NCI-H187 (cell line): ENCODE data around the gene KCTD15.

Experiments
- DNase-seq, 2 experiments: peaks; one replicate each; lab custom pipeline; 2025; lab: John Stamatoyannopoulos, UW

The KCTD15 gene

GRCh38 chr19:33797802-33798671 lies 1.4 kb downstream of the KCTD15 start:
- DNase-seq, result no peak

GRCh38 chr19:33798681-33799111 lies 2.0 kb downstream of the KCTD15 start:
- DNase-seq, result no peak

- DNase-seq, result no peak
Measured at GRCh38 chr19:33799476-33799875, 2.8 kb downstream of the KCTD15 start.

- no peak for DNase-seq
Measured at GRCh38 chr19:33800012-33800680, 3.5 kb downstream of the KCTD15 start.

- DNase-seq, result no peak
Measured at GRCh38 chr19:33801411-33801810, 4.7 kb downstream of the KCTD15 start.

GRCh38 chr19:33802001-33802400 lies 5.3 kb downstream of the KCTD15 start:
- DNase-seq, result no peak

- no peak for DNase-seq
Measured at GRCh38 chr19:33802801-33803200, 6.1 kb downstream of the KCTD15 start.

- DNase-seq, result no peak
Measured at GRCh38 chr19:33803383-33803782, 6.7 kb downstream of the KCTD15 start.

- DNase-seq, result no peak
Measured at GRCh38 chr19:33804021-33804799, 7.5 kb downstream of the KCTD15 start.

GRCh38 chr19:33805313-33805712 lies 8.6 kb downstream of the KCTD15 start:
- DNase-seq, result no peak

GRCh38 chr19:33805840-33806433 lies 9.3 kb downstream of the KCTD15 start:
- DNase-seq, result no peak

- no peak for DNase-seq
Measured at GRCh38 chr19:33806434-33806881, 9.8 kb downstream of the KCTD15 start.

- no peak for DNase-seq
Measured at GRCh38 chr19:33808399-33808798, 11.7 kb downstream of the KCTD15 start.

GRCh38 chr19:33809960-33810359 lies 13.3 kb downstream of the KCTD15 start:
- DNase-seq, result no peak

- DNase-seq, result no peak
Measured at GRCh38 chr19:33810821-33811220, 14.2 kb downstream of the KCTD15 start.

- no peak for DNase-seq
Measured at GRCh38 chr19:33811246-33811645, 14.6 kb downstream of the KCTD15 start.

- no peak for DNase-seq
Measured at GRCh38 chr19:33811736-33812387, 15.2 kb downstream of the KCTD15 start.

GRCh38 chr19:33812388-33813330 lies 16.0 kb downstream of the KCTD15 start:
- no peak for DNase-seq

- no peak for DNase-seq
Measured at GRCh38 chr19:33813391-33814101, 16.9 kb downstream of the KCTD15 start.
